ENCODE measurements around the gene GRID1. TPM values are rescaled to one million over a fixed set of nuclear protein-coding genes. Genes with fewer than 3 reads are reported as not detected.

Gene GRID1
- total RNA-seq, 1 donor from 2014 or later: 0.75 TPM

GRCh38 chr10:85874208-85874607 is 492.4 kb downstream of the GRID1 start:
- no peaks in the 10 kb centered on the region for H3K4me1 Mint-ChIP-seq (ENCODE audit: low read depth, unreplicated experiment)
- no peak overlapping the region for H3K27ac Mint-ChIP-seq (ENCODE audit: unreplicated experiment)
- no peaks in the 10 kb centered on the region for H3K36me3 Mint-ChIP-seq (ENCODE audit: low read depth, unreplicated experiment)
- Histone ChIP-seq H3K4me1 (ENCODE audit: insufficient read depth, low read length) (no peaks in the 10 kb centered on the region), H4K20me1 (ENCODE audit: insufficient read depth, low read length) (no peaks in the 10 kb centered on the region), H3K79me2 (ENCODE audit: insufficient read depth, low read length) (no peaks in the 10 kb centered on the region), H3K9ac (ENCODE audit: low read length) (no peak overlapping the region), H3K4me2 (ENCODE audit: low read length) (no peak overlapping the region), H3K27ac (ENCODE audit: low read depth, low read length) (no peak overlapping the region), H3K36me3 (ENCODE audit: insufficient read depth, low read length) (no peaks in the 10 kb centered on the region), H3K9me3 (ENCODE audit: insufficient read depth, low read depth, low read length) (no peaks in the 10 kb centered on the region), H2AFZ (ENCODE audit: low read depth, low read length) (no peak overlapping the region), H3K4me3 (ENCODE audit: insufficient read depth, low read depth, low read length) (no peak overlapping the region), H3K27me3 (ENCODE audit: insufficient read depth, low read length) (no peaks in the 10 kb centered on the region)
- no peak overlapping the region for H3K4me3 Mint-ChIP-seq (ENCODE audit: unreplicated experiment)
- DNase-seq (ENCODE audit: low read depth) (no peak), FAIRE-seq (no peak)
- peaks cover 3% of the 10 kb centered on the region for H3K9me3 Mint-ChIP-seq (ENCODE audit: unreplicated experiment)
- peaks cover 3% of the 10 kb centered on the region for H3K27me3 Mint-ChIP-seq (ENCODE audit: low read depth, unreplicated experiment)
- no peak for TF ChIP-seq EZH2 (IDR thresholded peaks at IDR 0.05; ENCODE audit: insufficient read depth, low read length)
- TF ChIP-seq CTCF (IDR thresholded peaks at IDR 0.05; ENCODE audit: insufficient read depth, low read depth, low read length): no peak

GRCh38 chr10:85873063-85873462 is 493.5 kb downstream of the GRID1 start:
- Mint-ChIP-seq H3K4me3 (ENCODE audit: unreplicated experiment) (no peak overlapping the region), H3K27me3 (ENCODE audit: low read depth, unreplicated experiment) (peaks cover 2% of the 10 kb centered on the region), H3K27ac (ENCODE audit: unreplicated experiment) (no peak overlapping the region), H3K36me3 (ENCODE audit: low read depth, unreplicated experiment) (no peaks in the 10 kb centered on the region), H3K4me1 (ENCODE audit: low read depth, unreplicated experiment) (no peaks in the 10 kb centered on the region), H3K9me3 (ENCODE audit: unreplicated experiment) (peaks cover 4% of the 10 kb centered on the region)
- H3K27me3 ChIP-seq (ENCODE audit: insufficient read depth, low read length): no peaks in the 10 kb centered on the region
- no peak overlapping the region for H3K4me2 ChIP-seq (ENCODE audit: low read length)
- H3K4me3 ChIP-seq (ENCODE audit: insufficient read depth, low read depth, low read length): no peak overlapping the region
- H4K20me1 ChIP-seq (ENCODE audit: insufficient read depth, low read length): no peaks in the 10 kb centered on the region
- no peak overlapping the region for H3K27ac ChIP-seq (ENCODE audit: low read depth, low read length)
- TF ChIP-seq CTCF (IDR thresholded peaks at IDR 0.05; ENCODE audit: insufficient read depth, low read depth, low read length) (no peak), EZH2 (IDR thresholded peaks at IDR 0.05; ENCODE audit: insufficient read depth, low read length) (no peak)
- no peak overlapping the region for H3K9ac ChIP-seq (ENCODE audit: low read length)
- H3K36me3 ChIP-seq (ENCODE audit: insufficient read depth, low read length): no peaks in the 10 kb centered on the region
- no peak for DNase-seq (ENCODE audit: low read depth)
- FAIRE-seq: no peak
- H2AFZ ChIP-seq (ENCODE audit: low read depth, low read length): no peak overlapping the region
- no peaks in the 10 kb centered on the region for H3K79me2 ChIP-seq (ENCODE audit: insufficient read depth, low read length)
- no peaks in the 10 kb centered on the region for H3K4me1 ChIP-seq (ENCODE audit: insufficient read depth, low read length)
- peaks cover 4% of the 10 kb centered on the region for H3K9me3 ChIP-seq (ENCODE audit: insufficient read depth, low read depth, low read length)

- Mint-ChIP-seq H3K36me3 (ENCODE audit: low read depth, unreplicated experiment) (no peaks in the 10 kb centered on the region), H3K27me3 (ENCODE audit: low read depth, unreplicated experiment) (peaks cover 2% of the 10 kb centered on the region), H3K4me1 (ENCODE audit: low read depth, unreplicated experiment) (no peaks in the 10 kb centered on the region), H3K9me3 (ENCODE audit: unreplicated experiment) (peaks cover 4% of the 10 kb centered on the region), H3K27ac (ENCODE audit: unreplicated experiment) (no peak overlapping the region), H3K4me3 (ENCODE audit: unreplicated experiment) (no peak overlapping the region)
- Histone ChIP-seq H3K9ac (ENCODE audit: low read length) (no peak overlapping the region), H3K4me3 (ENCODE audit: insufficient read depth, low read depth, low read length) (no peak overlapping the region), H3K27ac (ENCODE audit: low read depth, low read length) (no peak overlapping the region), H4K20me1 (ENCODE audit: insufficient read depth, low read length) (no peaks in the 10 kb centered on the region), H3K79me2 (ENCODE audit: insufficient read depth, low read length) (no peaks in the 10 kb centered on the region), H2AFZ (ENCODE audit: low read depth, low read length) (no peak overlapping the region), H3K27me3 (ENCODE audit: insufficient read depth, low read length) (no peaks in the 10 kb centered on the region), H3K36me3 (ENCODE audit: insufficient read depth, low read length) (no peaks in the 10 kb centered on the region), H3K4me1 (ENCODE audit: insufficient read depth, low read length) (no peaks in the 10 kb centered on the region), H3K4me2 (ENCODE audit: low read length) (no peak overlapping the region), H3K9me3 (ENCODE audit: insufficient read depth, low read depth, low read length) (peaks cover 4% of the 10 kb centered on the region)
- FAIRE-seq (no peak), DNase-seq (ENCODE audit: low read depth) (no peak)
- no peak for TF ChIP-seq EZH2 (IDR thresholded peaks at IDR 0.05; ENCODE audit: insufficient read depth, low read length)
- no peak for TF ChIP-seq CTCF (IDR thresholded peaks at IDR 0.05; ENCODE audit: insufficient read depth, low read depth, low read length)
Observed at GRCh38 chr10:85868627-85869499, 497.7 kb downstream of the GRID1 start.
